DOHH2 (cell line): ENCODE measurements around the gene TGFBR3.

ENCODE experiments used
- CTCF ChIP-seq: fragments of 200-600 bp; sonication (generic); IDR thresholded peaks from one replicate; pipeline ENCODE4 v1.5.1; 2014; ENCODE audit warnings: antibody characterized with exemption, mild to moderate bottlenecking, low read depth, low read length; ENCODE audit not compliant: poor library complexity, severe bottlenecking
- EZH2phosphoT487 ChIP-seq: fragments of 200-600 bp; sonication (generic); IDR thresholded peaks from 2 replicates; pipeline ENCODE4 v1.6.1; 2017; ENCODE audit warnings: borderline replicate concordance, mild to moderate bottlenecking, antibody characterized with exemption, low read length, moderate library complexity, mixed read lengths

DNA sequence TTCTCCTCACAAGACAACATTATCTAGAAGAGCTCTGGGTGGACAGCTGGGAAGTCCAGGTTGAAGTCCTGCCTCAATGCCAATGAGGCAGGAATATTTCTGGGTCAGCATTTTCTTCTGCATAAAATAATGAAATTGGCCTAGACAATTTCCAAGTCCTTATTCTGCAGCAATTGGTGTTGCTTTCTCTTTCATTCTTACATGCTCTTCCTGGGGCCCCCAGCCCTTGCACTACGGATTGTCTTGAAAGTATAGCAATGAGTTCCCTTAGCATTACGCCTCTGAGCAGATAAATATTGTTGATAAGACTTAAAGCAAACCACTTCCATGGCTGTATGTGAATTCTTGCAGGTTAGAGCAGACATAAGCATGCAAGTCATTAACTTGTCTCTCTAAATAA, 188.5 kb downstream of the TGFBR3 start:
- TF ChIP-seq CTCF, result no peak
- no peak for TF ChIP-seq EZH2phosphoT487
